HUDEP-2 (cell line): Measurements from ENCODE around the gene APC.
"Not testable (repeated sequence)": the region's sequence is repeated elsewhere in the genome, so short reads cannot be mapped to it uniquely, and the experiment has no call there.

Experiments used
- DNase-seq, 76 experiments: peaks; one replicate each; lab custom pipeline; 2025; ENCODE audit not compliant: unreplicated experiment in 76 of 76; lab: John Stamatoyannopoulos, UW

Gene APC

DNA sequence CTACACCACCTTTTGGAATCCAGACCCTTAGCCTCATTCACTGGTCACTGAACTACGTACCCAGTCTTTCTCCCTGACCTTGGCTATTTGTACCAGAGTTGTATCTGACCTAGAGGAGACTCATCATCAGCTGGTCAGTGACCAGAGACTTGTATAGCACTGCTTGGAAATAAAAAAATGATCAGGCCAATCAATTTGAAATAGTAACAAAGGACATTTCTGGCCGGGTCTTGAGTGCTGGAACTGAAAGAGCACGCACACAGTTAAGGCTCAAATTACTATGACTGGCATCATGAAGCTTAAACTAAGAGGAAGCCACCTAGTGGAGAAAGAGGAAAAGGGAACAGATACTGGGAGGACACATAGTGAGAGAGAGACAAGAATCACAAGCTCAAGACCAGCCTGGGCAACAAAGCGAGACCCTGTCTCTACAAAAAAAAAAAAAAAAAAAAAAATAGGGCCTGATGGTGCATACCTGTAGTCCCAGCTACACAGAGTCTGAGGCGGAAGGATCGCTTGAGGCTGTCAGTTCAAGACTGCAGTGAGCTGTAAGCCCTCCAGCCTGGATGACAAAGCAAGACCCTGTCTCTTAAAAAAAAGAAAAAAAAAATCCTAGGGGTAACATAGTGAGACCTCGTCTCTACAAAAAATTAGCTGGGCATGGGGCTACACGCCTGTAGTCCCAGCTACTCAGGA is 110.6 kb downstream of the APC start:
- peak in 35 of 76 experiments; percentile 2 to 67 (median 37) for DNase-seq

DNA sequence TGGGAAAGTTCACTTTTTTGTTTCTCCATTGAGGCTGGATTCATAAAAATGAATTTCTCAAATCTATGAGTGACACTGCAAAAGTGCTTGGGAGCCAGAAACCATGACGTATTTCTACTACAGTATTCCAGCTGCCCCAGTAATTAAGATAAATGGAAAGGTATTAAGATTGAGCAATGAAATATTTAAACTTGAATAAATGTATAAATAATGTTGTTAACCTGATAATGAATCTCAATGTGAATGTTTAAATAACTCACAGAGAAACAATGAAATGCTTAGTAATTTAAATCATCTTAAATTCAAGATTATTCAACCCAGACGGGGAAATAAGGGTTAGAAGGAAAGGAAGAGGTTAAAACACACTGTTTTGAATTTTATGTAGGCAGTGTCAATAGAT is 112.2 kb downstream of the APC start:
- no peak for DNase-seq

- no peak for DNase-seq
These were observed 117.0 kb downstream of the APC start for GRCh38 chr5:112854651-112855050.

DNA sequence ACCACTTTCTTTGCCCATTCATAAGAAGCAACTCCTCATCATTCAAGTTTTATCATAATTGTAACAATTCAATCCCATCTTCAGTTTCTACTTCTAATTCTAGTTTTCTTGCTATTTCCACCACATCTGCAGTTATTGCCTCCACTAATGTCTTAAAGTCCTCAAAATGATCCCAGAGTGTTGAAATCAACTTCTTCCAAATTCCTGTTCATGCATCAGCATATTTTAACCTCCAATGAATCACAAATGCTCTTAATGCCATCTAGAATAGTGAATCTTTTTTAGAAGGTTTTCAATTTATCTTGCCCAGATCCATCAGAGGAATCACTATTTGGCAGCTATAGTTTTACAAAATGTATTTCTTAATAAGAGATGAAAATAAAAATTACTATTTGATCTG is 120.2 kb downstream of the APC start:
- DNase-seq, result no peak

DNA sequence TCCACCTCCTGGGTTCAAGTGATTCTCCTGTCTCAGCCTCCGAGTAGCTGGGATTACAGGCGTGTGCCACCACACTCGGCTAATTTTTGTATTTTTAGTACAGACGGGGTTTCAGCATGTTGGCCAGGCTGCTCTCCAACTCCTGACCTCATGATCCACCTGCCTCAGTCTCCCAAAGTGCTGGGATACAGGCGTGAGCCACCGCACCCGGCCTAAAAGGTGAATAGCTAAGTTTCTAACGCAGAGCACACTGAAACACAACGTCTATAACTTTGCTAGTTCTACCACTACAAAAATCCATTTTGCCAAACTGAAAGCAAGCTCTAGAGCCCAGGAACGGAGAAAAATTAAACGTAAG is 122.9 kb downstream of the APC start:
- DNase-seq, result not testable (repeated sequence)

DNA sequence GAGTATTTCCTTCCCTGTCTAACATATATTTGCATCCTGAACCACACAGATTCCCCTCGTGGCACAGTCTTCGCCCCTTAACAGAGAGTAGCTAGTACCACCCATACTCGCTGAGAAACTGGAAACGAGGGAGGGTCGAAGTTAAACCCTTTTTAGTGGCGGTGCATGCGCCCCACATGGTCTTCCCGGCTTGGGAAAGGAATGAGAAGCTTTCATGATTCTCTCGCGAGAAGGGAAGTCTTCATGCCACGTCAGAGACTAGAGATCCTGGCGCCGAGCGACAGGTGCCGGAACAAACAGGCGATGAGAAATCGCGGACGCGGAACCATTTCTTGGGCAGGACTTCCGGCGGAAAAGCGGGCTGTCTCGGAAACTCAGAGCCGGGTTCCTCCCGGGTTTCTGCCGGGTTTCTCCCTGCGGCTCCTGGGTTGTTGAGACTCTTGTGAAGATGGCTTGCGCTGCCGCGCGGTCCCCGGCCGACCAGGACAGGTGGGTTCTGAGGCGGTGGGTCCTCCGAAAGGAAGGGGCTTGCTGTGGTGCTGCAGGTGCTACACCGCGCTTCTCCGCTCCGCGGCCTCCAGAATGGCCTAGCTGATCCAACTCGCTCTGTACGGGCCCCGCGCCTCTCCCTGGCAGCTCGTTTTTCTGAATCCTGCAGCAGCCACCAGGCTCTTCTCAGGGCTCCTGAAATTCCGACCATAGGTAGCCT is 123.4 kb downstream of the APC start, which contains the start of gene SRP19:
Gene SRP19 (plus strand): TSS at position 359 of the 709 bp plus-strand sequence. CDS start 90 bp downstream, at position 449.
- DNase-seq, result peak; percentile 20 to 93 (median 86)

GRCh38 chr5:112861638-112861985 is 123.9 kb downstream of the APC start:
- no peak for DNase-seq

- DNase-seq, result no peak
These were observed 124.4 kb downstream of the APC start for GRCh38 chr5:112862085-112862484.

GRCh38 chr5:112863549-112863948 is 125.9 kb downstream of the APC start:
- DNase-seq, result peak in 2 of 76 experiments; percentile 10 to 29

DNA sequence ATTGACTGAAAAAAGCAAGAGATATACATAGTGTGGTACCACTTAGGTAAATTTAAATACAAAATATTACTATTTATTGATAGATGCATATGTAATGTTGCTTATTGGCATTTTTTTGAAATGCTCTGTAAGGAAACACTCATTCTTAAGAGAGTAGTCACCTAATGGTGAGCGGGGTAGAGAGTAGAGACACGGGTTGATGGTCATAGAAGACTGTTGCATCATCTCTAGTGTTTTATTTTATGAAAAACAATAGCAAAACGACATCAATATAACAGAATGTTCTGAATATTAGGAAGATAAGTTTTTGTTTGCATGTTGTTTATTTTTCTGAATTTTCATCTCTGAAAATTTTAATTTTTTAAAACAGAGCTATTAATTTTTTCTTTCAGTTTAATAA is 127.4 kb downstream of the APC start:
- no peak for DNase-seq

DNA sequence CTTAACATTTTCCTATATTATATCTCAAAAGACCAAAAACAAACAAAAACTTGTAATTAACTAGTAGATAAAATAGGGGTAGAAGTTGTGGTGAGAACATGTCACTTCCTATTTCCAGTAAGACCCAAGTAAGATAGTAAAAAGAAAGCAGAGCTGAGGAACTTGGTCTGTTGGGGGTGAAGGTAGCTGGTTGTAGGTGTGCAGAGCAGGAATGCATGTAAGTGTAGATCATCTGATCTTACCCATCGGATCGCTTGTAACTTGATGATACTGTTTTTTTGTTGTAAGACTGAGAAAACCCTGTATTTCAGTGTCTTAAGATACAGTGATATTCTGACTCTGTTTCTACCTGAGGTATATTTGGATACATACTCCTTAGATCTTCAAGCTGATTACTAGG is 129.1 kb downstream of the APC start:
- DNase-seq, result no peak

DNA sequence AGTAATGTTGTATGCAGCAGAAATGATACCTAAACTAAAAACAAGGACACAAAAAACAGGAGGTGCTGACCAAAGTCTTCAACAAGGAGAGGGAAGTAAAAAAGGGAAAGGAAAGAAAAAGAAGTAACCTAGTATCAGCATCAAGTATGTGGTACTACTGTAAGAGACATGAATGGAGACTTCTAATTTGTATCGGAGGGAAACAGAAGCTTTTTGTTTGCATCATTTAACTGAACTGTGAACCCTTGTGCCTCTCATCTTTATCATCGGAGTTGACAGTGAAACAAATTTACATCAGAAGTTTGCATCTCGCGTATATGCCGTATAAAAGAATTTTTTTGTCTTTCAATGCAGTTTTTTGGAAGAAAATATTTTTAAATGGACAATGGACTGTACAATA is 129.7 kb downstream of the APC start:
- DNase-seq, result no peak

DNA sequence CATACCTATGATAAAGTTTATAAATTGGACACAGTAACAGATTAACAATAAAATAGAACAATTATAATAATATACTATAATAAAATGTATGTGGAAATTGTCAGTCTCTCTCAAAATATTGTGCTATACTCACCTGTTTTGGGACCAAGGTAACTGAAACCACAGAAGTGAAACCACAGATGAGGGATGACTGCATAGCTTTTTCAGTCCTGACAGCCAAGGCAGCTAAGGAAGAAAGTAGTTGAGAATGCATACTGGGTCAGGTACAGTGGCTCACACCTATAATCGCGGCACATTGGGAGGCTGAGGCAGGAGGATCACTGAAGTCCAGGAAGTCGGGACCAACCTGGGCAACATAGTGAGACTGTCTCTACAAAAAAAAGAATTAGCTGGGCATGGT is 132.3 kb downstream of the APC start:
- DNase-seq, result no peak

- DNase-seq, result no peak
These were observed 133.3 kb downstream of the APC start for GRCh38 chr5:112870966-112871365.

- no peak for DNase-seq
These were observed 138.7 kb downstream of the APC start for GRCh38 chr5:112876362-112876761.

GRCh38 chr5:112878101-112878500 is 140.4 kb downstream of the APC start:
- no peak for DNase-seq

DNA sequence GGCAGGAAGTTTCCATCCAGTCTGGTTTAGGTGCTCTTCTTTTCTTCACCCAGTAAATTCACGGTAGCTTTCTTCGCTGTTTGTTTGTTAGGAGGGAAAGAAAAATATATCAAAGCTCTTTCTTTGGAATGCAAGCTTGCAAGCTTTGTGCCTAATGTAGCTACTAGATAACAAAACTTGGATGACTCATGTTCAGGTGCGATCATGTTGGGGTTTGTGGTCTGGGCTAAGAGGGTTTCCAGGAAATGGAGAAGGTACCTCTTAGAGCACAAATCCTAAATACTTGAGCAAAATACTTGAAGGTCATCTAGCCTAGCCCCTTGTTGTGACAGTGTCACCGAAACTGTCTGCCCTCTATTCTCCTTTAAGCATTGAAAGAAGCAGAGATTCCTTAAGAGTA is 141.1 kb downstream of the APC start:
- DNase-seq, result peak in 3 of 76 experiments; percentile 3 to 21 (median 20)

DNA sequence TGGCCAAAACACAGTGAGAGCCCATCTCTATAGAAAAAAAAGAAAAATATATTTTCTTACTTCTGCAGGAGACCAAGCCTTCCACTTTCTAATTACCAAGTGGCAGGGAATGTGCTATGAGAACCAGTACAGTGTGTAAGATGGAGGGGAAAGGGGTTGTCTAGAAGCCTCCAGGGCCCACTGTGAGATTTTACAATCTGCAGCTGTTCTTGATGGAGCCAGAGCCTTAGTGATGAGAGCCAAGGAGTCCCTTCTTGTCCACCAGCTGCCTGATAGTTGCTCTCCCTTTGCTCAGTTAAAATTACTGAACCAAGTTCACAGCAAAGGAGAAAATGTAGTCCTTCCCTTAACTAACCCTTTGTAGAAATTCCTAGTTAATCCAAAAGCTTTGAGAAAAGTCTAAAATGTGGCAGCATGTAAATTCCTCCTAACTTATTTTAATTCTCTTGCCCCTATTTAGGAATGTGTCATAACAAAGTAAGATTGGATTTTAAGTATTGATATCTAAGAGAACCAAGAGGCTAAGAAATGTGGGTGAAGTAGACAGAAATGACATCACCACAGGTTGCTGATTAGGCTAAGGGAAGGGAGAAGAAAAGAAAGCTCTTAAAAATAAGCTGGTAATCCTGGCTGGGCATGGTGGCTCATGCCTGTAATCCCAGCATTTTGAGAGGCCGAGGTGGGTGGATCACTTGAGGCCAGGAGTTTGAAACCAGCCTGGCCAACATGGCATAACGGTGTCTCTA is 142.7 kb downstream of the APC start:
- no peak for DNase-seq

- peak in 2 of 76 experiments; percentile 5 to 19 for DNase-seq
These were observed 145.5 kb downstream of the APC start for GRCh38 chr5:112883192-112883591.

DNA sequence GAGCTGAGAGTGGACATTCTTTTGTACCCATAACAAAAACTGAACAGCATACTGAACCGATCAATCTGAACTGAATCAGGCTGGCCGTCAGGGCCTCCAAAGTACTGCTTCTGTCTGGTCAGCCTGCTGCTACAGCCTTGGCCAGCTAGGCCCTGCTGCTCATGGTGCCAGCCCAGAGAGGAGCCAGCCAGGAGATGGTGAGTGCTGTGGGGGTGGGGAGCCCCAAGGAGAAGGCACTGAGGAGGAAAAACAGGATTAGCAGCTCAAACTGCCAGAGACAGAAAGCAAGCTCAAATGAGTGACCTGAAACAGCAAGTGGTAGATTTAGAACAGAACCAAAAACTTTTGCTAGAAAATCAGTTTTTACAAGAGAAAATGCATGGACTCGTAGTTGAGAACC is 147.3 kb downstream of the APC start:
- DNase-seq, result no peak

- no peak for DNase-seq
These were observed 149.3 kb downstream of the APC start for GRCh38 chr5:112886975-112887374.

DNA sequence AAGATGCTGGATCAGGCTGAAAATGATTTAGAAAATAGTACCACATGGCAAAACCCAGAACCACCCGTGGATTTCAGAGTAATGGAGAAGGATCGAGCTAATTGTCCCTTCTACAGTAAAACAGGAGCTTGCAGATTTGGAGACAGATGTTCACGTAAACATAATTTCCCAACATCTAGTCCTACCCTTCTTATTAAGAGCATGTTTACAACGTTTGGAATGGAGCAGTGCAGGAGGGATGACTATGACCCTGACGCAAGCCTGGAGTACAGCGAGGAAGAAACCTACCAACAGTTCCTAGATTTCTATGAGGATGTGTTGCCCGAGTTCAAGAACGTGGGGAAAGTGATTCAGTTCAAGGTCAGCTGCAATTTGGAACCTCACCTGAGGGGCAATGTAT is 154.4 kb downstream of the APC start:
- DNase-seq, result not testable (repeated sequence)
